ENCODE data around the gene CCL7.

The CCL7 gene

DNA sequence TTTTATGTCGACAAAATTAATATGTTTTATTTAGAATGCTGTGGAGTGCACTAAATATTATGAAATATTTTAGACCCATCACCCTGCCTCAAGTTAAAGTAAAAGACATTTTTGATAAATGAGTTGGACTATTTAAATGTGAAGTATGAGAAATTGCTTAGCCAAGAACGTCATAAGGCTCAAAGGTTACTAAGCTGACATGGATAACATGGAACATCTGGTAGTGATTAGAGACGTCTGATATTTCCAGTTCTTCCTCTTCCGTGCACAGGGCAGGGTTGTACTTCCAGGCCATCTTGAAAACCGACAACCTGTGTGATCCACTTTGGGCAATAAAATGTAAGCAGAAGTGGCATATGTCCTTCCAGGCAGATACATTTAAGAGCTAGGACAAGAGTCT lies 42.1 kb downstream of the CCL7 start:
- no peaks in the 10 kb centered on the region for H3K27me3 ChIP-seq
- peaks cover 16 to 24% of the 10 kb centered on the region in 2 experiments for H3K4me1 ChIP-seq (ENCODE audit: control insufficient read depth in 1 of 2, insufficient read depth in 1 of 2, low read depth in 1 of 2, low read length in 1 of 2)
- TF ChIP-seq, protein P1, sequence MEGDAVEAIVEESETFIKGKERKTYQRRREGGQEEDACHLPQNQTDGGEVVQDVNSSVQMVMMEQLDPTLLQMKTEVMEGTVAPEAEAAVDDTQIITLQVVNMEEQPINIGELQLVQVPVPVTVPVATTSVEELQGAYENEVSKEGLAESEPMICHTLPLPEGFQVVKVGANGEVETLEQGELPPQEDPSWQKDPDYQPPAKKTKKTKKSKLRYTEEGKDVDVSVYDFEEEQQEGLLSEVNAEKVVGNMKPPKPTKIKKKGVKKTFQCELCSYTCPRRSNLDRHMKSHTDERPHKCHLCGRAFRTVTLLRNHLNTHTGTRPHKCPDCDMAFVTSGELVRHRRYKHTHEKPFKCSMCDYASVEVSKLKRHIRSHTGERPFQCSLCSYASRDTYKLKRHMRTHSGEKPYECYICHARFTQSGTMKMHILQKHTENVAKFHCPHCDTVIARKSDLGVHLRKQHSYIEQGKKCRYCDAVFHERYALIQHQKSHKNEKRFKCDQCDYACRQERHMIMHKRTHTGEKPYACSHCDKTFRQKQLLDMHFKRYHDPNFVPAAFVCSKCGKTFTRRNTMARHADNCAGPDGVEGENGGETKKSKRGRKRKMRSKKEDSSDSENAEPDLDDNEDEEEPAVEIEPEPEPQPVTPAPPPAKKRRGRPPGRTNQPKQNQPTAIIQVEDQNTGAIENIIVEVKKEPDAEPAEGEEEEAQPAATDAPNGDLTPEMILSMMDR (IDR thresholded peaks at IDR 0.05), result no peak
- H3K27ac ChIP-seq, result no peak overlapping the region
- H3K9me3 ChIP-seq, result no peaks in the 10 kb centered on the region
- no peak overlapping the region for H3K4me3 ChIP-seq (ENCODE audit: low read depth in 1 of 2, low read length in 1 of 2)
- H3K36me3 ChIP-seq, result no peaks in the 10 kb centered on the region

DNA sequence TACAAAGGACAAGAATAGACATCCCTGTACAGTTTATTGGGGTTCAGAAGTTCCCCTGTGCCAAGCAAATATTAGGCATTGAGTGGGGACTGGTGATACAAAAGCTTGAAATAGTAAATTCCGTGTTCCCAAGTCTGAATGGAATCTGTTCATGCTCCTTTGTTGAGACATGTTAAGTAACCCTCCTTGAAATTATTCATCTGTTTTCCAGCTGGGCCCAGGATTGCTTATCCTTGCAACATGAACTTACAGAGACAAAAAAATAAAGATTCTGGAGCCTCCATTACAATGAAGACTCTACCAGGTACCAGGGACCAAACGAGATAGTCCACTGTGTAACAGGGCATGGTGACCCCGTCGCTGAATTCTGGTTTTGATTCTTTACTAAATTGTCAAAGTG lies 43.1 kb downstream of the CCL7 start:
- H3K27ac ChIP-seq, result no peak overlapping the region
- H3K27me3 ChIP-seq, result no peaks in the 10 kb centered on the region
- H3K36me3 ChIP-seq, result no peaks in the 10 kb centered on the region
- no peaks in the 10 kb centered on the region for H3K9me3 ChIP-seq
- TF ChIP-seq, protein P1 (IDR thresholded peaks at IDR 0.05), result no peak
- H3K4me3 ChIP-seq (ENCODE audit: low read depth in 1 of 2, low read length in 1 of 2), result no peak overlapping the region
- peaks cover 10 to 19% of the 10 kb centered on the region in 2 experiments for H3K4me1 ChIP-seq (ENCODE audit: control insufficient read depth in 1 of 2, insufficient read depth in 1 of 2, low read depth in 1 of 2, low read length in 1 of 2)

DNA sequence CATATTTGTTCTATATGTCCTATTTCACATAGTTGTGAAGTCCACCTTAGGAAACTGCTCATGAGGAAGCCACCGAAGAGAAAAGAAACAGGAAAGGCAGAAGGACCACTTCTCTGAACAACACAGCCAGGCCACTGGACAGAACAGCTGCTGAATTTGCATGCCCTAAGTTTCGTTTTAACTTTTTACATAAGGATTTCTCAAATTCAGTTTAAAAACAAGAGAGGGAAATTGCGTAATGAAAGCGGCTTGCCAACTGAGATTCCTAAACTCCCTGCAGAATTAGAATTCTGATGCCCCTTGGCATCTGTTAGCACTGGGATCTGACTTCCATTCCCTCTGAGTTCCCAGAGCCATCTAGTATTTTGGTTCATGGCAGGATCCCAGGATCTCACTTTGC lies 44.3 kb downstream of the CCL7 start:
- no peaks in the 10 kb centered on the region for H3K36me3 ChIP-seq
- TF ChIP-seq, protein P1 (IDR thresholded peaks at IDR 0.05), result no peak

DNA sequence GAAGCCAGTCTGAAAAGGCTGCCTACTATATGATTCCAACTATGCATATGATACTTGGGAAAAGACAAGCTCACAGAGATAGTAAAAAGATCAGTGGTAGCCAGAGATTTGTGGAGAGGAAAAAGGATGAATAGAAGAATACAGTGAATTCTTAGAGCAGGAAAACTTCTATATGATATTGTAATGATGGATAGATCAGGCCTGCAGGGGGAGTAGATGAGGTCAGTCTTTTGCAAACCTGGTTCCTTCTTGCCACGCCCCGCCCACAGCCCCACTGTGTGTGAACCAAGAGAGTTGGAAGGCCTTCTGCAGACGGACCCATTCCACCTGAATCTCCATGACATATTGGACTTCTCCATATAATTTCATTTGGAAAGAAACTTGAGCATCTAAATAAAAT lies 48.5 kb downstream of the CCL7 start:
- TF ChIP-seq, protein P1 (IDR thresholded peaks at IDR 0.05), result no peak
- no peak overlapping the region for H3K27ac ChIP-seq
- H3K4me1 ChIP-seq (ENCODE audit: control insufficient read depth in 1 of 2, insufficient read depth in 1 of 2, low read depth in 1 of 2, low read length in 1 of 2), result peaks cover 10 to 16% of the 10 kb centered on the region in 2 experiments

More for the DNA sequence above, 44.3 kb downstream of the CCL7 start:
- H3K27me3 ChIP-seq, result no peaks in the 10 kb centered on the region
- H3K9me3 ChIP-seq, result no peaks in the 10 kb centered on the region
- H3K4me1 ChIP-seq (ENCODE audit: control insufficient read depth in 1 of 2, insufficient read depth in 1 of 2, low read depth in 1 of 2, low read length in 1 of 2), result peaks cover 10 to 16% of the 10 kb centered on the region in 2 experiments
- peak overlapping the region; percentile 34 for H3K27ac ChIP-seq
- no peak overlapping the region for H3K4me3 ChIP-seq (ENCODE audit: low read depth in 1 of 2, low read length in 1 of 2)

DNA sequence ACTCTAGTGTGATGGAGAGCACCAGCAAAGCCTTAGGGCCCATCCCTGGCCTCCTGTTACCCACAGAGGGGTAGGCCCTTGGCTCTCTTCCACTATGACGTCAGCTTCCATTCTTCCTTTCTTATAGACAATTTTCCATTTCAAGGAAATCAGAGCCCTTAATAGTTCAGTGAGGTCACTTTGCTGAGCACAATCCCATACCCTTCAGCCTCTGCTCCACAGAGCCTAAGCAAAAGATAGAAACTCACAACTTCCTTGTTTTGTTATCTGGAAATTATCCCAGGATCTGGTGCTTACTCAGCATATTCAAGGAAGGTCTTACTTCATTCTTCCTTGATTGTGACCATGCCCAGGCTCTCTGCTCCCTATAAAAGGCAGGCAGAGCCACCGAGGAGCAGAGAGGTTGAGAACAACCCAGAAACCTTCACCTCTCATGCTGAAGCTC lies 49.0 kb downstream of the CCL7 start, which contains the start of gene CCL8:
Gene CCL8 (plus strand): TSS at position 397 of the 445 bp plus-strand sequence. CDS start 67 bp downstream, outside the sequence.
- TF ChIP-seq, protein P1 (IDR thresholded peaks at IDR 0.05), result no peak

More for the DNA sequence above, 48.5 kb downstream of the CCL7 start:
- Histone ChIP-seq H3K4me3 (ENCODE audit: low read depth in 1 of 2, low read length in 1 of 2) (no peak overlapping the region), H3K36me3 (no peaks in the 10 kb centered on the region), H3K27me3 (no peaks in the 10 kb centered on the region), H3K9me3 (no peaks in the 10 kb centered on the region)

More for the DNA sequence above, 49.0 kb downstream of the CCL7 start, which contains the start of gene CCL8:
- H3K4me1 ChIP-seq (ENCODE audit: control insufficient read depth in 1 of 2, insufficient read depth in 1 of 2, low read depth in 1 of 2, low read length in 1 of 2), result peaks cover 6 to 10% of the 10 kb centered on the region in 2 experiments
- no peaks in the 10 kb centered on the region for H3K27me3 ChIP-seq
- no peak within 1 kb of the TSS for H3K27ac ChIP-seq
- H3K36me3 ChIP-seq, result no peaks in the 10 kb centered on the region
- H3K9me3 ChIP-seq, result no peaks in the 10 kb centered on the region
- no peak within 1 kb of the TSS for H3K4me3 ChIP-seq (ENCODE audit: low read depth in 1 of 2, low read length in 1 of 2)
